ENCODE measurements around the gene WDFY3.

Gene WDFY3

DNA sequence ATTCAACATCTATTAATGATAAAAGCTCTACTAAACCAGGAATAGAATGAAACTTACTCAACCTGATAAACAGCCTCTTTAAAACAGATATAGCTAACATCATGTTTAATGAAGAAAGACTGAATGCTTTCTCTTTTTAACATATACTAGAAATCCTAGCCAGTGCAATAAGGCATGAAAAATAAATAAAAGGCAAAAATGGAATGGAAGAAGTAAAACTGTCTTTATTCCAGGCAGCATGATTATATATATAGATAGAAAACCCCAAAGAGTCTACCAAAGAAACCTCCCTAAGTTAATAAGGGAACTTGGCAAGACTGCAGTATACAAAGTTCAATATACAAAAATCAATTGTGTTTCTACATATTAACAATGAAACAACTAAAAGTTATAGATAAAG, 25.5 kb downstream of the WDFY3 start:
- DNase-seq, result no peak

DNA sequence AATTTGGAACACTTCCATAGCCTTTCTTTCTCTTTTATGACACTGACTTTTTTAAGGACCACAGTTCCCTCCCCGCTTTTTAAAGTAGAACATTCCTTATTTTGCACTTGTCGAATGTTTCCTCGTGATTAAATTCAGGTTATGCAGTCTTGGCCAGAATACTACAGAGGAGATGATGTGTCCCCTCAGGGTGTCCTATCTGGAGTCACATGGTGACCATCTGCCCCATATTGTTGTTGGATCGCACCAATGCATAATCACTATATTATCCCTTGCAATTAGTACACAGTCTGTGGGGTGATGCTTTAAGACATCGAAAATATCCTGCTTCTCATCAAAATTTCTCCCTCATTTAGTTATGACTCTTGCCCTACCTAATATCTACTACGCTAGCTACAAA, 27.4 kb downstream of the WDFY3 start:
- DNase-seq, result no peak

DNA sequence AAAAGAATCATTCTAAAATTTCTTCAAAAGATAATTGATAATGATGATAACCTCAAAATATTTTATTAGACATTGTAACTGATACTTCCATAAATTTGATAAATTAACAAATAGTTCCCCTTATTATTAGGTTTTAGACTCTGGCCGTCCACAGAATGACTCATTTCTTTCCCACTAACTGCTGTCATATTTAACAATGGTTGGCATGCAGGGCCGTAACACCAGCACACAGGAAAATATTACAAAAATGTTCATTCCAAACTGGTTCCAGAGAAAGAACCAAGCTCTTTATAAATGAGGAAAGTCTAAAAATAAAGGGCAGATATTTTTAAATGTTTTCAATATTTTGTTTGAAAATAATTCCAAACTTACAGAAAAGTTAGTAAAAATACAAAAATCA, 28.2 kb downstream of the WDFY3 start:
- no peak for DNase-seq

DNA sequence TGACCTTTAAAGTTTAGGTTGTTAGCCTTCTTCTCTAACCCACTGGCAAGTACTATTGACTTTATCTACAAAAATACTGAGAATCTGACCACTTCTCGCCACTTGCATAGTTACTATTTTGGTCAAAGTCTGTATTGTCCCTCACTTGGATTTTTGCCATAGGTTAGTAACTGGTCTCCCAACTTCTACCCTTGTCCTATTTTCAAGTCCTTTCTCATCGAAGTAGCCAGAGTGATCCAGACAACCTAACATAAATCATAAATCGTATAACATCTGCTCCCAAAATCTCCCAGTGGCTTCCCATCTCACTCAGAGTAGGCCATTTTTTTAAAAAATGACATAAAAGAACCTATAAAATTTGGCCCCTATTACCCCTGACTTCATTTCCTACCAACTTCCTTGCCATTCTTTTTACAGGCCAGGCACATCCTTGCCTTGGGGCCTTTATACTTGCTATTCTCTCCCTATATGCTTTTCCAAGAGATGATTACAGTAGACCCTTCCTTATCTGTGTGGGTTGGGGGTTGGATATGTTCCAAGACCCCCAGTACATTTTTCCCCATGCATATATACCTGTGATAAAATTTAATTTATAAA, 29.0 kb downstream of the WDFY3 start:
- no peak for DNase-seq

DNA sequence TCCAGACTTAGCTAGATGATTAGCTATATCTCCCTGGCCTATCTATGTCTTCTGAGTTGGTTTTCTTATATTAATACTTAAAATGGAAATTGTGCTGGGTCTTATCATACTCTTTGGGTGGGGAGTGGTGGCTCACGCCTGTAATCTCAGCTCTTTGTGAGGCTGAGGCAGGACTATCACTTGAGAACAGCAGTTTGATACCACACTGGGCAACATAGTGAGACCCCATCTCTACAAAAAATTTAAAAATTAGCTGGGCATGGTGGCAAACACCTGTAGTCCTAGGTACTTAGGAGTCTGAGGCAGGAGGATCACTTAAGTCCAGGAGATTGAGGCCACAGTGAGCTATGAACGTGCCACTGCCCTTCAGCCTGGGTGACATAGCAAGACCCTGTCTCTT, 30.4 kb downstream of the WDFY3 start:
- DNase-seq, result no peak

DNA sequence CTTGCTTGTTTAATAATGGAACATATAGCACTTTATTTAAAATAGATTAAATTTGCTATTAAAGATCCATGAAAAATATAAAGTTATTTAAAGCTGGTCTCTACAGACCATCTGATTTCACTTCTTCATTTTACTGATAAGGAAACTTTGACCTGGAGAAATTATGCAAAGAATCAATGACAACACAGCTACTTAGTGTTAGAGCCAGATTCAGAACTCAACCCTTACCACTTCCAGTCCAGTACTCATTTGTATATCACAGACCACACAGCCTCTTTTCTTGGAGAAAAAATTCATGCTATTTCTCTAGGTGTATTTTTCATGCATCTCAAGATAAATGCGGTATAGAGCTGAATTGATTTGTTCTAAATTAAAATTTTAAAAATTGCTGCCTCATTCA, 34.0 kb downstream of the WDFY3 start:
- DNase-seq, result no peak

DNA sequence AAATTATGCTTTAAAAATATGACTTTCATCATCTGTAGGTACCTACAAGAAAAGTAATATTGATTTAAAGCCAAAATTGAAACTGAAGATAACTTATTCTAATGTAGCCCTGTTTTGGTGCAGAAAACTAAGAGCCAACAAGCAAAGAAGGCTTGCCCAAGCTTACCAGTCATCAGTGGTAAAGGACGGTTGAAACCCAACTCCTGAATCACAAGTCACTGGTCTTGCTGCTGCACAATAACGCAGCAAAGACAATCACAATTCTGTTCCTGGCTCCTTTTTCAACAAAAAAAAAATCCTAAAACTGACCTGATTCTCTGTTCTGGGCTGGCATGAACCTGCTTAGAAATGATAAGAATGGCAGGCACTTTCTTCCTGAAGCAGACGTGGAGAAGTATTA, 34.5 kb downstream of the WDFY3 start:
- DNase-seq, result no peak

DNA sequence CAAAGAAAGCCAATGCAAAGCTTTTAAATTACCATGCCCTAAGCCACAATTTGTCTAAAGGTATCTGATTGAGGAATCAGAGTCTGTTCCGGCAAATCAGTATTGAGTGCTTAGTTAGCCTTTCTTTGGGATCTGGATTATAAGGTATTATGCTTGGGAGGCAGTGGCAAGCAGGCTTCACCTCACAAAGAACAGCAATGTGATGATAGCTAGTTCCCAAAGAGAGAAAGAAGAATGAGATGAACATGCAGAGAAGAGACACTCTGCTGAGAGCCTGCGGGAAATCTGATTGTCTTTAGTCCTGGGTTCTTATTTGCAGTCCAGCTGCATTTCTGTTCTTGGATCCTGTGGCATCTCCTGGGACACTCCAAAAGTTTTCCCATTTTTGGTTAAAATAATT, 35.2 kb downstream of the WDFY3 start:
- no peak for DNase-seq

DNA sequence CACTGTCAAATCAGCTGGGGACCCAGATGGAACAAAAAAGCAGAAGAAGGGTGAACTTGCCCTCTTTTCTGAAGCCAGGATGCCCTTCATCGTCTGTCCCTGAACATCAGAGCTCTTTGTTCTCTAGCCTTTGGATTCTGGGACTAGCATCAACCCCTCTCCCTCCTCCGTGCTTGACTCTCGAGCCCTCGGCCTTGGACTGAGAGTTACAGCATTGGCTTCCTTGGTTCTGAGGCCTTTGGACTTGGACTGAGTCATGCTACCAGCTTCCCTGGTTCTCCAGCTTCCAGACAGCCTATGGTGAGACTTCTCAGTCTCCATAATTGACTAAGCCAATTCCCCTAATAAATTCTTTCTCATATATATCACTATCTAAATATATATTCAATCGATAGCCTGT, 38.4 kb downstream of the WDFY3 start:
- DNase-seq, result no peak

DNA sequence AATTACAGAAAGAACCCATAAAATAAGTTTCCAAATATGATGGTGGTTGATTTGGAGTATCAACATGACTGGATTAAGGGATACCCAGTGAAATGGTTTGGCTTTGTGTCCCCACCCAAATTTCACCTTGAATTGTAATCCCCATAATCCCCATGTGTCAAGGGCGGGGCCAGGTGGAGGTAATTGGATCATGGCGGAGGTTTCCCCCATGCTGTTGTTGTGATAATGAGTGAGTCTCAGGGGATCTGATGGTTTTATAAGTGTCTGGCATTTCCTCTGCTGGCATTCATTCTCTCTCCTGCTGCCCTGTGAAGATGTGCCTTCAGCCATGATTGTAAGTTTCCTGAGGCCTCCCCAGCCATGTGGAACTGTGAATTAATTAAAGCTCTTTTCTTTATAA, 39.1 kb downstream of the WDFY3 start:
- DNase-seq, result no peak

DNA sequence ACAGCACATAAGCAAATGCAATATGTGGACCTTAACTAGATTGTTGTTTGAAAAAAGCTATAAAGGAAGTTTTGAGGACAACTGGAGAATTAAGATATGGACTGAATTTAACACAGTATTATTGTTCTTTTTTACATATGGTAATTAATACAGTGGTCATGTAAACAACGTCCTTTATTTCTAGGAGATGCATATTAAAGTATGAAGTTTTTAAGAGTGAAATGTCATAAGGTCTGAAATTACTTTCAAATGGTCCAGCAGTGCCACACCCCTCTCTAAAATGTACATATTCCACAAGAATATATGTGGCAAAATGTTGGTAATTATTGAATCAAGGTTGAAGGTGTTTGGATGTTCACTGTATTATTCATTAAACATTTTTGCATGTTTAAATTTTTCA, 40.9 kb downstream of the WDFY3 start:
- no peak for DNase-seq

DNA sequence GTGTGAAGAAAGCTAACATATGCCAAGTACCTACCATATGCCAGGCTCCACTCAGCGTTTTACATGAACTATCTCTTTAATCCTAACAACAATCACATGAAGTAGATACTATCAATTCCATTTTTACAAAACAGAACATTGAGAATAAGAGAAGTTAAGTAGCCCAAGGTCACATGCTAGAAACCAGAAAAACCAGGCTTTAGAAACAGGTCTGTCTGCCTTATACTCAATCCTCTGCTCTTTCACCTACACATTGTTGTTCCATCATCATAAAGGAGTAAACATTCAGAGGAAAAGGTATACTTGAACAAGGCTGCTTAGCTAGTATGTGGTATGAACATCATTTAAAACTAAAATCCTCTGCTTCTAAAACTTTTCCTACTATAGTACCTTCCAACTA, 42.1 kb downstream of the WDFY3 start:
- DNase-seq, result no peak

DNA sequence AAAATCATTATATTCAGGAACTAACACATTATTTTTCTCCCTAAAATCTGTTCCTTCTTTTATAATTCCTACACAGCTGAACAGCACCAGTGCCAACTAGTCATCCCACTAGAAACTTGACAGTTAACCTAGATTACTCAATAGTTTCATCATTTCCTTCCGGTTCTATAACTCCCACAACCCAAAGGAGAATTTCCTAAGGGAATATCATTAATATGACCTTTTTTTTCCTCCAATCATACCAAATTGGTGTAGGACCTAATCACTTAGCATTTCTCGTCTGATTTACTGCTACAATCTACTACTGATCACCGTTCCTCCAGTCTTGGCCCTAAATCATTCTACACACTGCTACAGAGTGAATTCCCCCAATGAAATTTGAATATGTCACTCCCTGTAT, 45.9 kb downstream of the WDFY3 start:
- no peak for DNase-seq

DNA sequence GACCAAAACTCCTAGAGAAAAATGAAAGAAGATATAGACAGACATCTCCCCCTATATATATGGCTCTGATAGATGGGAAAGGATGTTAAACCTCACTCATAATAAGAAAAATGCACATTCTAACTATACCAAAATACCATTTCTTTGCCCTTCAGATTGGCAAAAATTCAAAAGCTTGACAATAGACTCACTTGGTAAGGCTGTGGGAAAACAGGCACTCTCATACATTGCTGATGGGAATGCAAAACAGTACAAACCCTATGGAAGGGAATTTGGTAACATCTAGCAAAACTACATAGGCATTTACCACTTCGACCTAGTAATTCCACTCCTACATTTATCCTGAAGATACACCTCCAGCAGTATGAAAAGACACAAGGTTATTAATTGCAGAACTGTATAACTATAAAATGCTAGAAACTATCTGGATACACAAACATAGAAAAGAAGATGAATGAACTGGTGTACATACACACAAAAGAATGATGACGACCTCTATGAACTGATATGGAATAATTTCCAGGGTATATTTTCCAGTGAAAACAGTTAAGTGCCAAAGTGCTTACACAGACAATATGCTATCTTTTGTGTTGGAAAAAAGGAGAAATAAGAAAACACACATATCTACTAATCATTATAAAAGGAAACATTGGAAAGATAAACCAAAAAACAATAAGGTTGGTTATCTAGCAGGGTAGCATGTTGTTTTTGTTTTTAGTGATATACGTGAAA, 48.5 kb downstream of the WDFY3 start:
- DNase-seq, result no peak

DNA sequence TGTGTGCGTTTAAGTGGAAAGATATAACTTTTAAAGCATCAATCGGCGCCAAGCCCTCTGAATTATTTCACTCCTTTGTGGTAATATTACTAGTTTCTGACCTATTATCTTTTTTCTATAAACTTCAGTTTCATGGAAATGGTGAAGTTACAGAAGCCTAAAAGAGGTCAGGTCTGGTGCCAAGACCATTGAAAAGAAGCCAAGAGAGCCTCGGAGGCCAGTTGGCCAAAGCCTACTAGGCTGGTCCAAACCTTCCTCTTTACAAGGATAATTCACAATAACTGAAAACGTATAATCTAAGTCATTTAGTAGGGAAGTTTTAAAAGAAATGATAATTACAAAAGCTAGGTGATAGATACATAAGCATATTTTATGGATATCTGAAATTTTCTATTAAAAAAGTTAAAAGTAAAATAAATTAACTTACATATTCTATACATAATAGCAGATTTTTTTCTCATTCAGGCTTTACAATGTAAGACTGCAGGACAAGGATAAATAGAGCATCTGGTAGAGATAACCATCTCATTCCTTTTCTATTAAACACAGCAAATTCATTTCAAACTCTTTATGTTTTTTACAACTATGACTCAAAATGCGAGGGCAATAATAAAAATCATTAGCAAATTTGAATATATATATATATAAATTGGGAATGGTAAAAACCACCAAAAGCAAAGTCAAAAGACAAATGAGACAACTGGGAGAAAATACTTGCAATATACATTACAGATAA, 49.2 kb downstream of the WDFY3 start:
- DNase-seq, result no peak

DNA sequence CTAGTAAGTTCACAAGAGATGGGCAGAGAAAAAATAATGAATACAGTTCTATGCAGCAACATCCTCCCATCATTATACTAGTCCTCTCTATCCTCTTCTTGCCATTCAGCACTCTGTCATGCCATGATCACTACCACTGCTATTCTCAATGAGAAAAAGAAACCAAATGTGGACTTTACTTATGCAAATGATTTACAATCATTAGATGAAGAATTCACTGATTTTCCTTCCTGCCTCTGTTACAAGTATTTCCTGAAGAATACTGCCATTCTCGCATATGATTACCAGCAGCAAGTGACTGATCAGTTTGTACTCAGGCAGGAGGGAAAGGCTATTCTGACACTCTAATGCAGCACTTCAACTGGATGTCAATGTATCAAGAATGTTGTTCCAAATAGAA, 50.3 kb downstream of the WDFY3 start:
- DNase-seq, result no peak

DNA sequence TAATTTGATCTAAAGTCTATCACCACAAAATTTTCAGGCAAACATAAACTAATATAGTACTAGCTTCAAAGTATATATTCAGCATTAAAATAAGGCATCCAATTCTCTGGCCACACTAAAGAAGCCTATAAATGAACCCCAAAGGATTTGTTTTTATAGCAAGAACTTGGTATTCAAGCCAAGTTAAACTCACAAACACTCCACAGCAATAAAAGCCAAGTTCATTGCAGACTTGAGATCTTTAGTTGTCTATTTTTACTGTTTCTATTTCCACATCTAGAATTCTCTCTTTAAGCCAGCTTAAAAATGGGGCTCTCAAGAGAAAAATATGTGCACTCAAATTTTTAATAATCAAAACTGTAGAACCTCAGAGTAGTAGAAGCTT, 51.1 kb downstream of the WDFY3 start:
- DNase-seq, result no peak

DNA sequence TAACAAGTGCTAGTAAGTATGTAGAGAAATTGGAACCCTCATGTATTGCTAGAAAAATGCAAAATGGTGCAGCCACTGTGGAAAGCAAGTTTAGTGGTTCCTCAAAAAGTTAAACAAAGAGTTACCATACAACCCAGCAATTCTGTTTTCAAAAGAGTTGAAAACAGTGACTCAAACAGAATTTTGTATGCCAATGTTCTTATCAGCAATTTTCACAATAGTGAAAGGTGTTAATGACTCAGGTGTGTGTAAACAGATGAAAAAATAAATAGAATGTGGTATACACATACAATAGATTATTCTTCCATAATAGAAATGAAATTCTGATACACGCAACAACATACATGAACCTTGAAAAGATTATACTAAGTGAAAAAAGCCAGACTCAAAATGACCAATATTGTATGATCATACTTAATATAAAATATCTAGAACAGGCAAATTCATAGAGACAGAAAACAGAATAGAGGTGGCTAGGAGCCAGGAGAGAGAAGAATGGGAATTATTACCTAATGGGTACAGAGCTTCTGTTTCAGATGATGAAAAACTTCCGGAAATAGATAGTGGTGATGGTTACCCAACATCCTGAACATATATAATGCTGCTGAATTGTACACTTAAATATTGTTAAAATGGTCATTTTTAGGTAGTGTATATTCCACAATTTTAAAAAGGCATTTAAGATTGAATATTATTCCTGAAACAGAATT, 51.6 kb downstream of the WDFY3 start:
- DNase-seq, result no peak

DNA sequence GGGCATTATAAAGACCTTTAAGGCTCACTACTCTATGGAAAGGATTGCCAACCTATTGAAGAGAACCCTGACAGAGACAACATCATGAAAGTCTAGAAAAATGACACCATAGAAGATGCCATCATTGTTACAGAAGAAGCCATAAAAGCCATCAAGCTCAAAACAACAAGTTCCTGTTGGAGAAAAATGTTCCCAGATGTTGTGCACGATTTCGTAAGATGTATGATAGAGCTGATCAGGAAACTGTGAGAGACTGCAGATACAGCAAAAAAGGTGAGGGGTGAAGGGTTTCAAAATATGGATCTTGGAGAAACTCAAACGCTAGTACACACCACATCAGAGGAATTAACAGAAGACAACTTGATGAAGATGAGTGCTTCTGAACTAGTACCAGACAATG, 53.3 kb downstream of the WDFY3 start:
- DNase-seq, result no peak

DNA sequence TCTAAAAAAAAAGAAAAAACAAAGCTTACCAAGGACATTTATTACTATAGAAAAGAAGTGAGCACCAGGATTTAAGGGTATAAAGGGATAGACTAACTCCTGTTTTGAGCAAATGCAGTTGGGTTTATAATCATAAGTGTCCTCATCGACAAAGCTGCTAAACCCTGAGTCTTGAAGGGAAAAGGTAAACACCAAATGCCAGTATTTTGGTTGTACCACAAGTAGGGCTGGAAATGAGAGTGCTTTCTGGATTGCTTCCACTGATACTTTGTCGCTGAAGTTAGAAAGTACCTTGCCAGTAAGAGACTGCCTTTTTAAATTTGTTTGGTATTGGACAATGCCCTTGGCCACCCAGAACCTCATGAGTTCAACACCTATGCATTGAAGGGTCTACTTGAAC, 53.7 kb downstream of the WDFY3 start:
- DNase-seq, result no peak

DNA sequence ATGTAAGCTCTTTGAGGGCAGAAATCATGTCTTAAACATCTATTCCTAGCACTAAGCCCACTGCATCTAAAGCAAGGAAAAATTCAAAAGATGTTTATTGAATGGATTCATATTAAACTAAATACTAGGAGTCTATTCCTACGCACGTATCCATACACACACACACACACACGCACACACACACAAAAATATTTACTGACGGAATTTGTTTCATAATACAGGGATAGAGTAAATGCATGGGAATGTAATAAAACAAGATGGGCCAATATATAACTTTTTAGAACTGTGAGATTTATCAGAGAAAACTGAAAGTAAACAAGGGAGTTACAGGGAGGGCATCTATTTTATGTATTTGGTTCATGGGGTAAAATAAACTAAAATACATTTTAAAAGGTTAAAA, 57.6 kb downstream of the WDFY3 start:
- DNase-seq, result no peak

DNA sequence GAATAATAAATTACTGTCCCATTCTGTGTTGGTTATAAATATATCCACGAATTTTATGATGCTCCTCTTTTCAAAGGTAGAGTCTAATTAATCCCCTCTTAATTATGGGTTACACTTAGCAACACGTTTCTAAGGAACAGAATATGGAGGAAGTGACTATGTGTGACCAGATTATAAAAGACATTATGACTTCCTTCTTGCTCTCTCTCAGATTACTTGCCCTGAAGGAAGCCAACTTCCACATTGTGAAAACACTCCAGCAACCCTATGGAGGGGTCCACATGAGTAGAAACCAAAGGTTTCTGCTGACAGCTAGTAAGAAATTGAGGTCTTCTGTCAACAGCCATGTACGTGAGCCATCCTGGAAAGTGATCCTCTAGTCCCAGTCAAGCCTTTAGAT, 59.3 kb downstream of the WDFY3 start:
- DNase-seq, result no peak

DNA sequence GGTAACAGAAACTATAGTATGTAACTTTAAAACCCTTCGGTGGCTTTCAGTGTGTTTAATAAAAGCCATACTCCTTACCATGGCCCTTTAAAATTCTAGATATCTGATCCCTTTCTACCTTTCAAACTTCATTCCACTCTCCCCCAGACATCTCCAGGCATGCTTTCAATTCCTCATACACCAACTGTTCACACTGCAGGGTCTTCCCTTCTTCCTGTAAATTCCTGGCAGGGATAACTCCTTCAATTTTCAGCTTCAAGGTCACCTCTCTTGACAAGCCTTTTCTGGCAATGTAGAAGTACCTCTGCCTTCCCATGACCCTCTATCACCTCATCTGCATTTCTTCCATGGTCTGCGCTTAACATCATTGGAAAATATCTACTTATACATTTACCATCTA, 60.8 kb downstream of the WDFY3 start:
- DNase-seq, result no peak

DNA sequence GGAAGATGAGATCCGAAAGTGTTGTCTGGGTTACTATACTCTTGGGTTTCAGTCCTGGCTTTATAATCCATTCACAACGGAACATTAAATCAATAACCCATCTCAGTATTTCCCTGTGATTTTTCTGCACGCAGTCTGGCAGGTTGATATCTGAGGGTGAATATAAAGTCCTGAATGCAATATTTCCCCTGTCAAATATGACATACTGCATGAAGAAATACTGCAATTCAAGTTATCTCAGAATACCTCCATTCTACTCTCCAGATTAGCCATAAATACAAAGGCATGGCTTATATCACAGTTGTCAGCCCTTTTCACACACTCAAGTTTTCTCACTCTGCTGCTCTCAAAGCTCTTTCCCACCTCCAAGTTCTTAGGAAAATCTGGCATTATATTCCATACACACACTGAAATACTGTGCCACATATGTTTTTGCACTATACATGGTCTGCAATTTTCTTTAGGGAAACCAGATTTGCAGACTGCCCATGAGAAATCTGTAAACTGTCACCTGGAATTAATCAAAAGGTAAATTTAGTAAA, 64.7 kb downstream of the WDFY3 start:
- DNase-seq, result no peak
